ENCODE measurements around the gene DLG4.

DLG4 gene

DNA sequence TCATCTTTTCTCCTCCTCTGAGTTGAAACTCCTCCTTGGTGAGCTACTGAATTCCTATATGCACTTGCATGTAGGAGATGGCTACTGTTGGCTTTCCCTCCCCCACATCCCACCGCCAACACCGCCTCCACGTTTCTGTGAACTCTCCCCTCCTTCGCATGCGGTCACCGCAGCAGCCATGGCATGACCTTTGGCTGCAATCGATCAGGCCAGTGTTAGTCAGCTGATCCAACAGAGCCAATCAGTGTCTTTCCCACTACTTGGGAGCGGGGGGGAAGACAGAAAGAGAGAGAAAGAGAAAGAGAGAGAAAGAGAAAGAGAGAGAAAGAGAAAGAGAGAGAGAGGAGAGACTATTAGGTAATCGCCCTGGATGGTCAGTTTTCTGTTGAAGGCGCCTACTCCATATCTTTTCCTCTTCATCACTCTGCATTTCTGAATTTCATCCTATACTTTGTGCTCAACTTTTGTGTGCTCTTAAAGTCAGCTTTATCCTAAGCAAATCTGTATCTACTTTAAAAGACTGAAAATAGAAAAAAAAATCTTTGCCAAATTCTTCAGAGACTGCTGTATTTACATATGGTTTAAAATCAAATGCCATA is 63.2 kb downstream of the DLG4 start:
- no peak for DNase-seq (ENCODE audit: low read depth in 3 of 3)

DNA sequence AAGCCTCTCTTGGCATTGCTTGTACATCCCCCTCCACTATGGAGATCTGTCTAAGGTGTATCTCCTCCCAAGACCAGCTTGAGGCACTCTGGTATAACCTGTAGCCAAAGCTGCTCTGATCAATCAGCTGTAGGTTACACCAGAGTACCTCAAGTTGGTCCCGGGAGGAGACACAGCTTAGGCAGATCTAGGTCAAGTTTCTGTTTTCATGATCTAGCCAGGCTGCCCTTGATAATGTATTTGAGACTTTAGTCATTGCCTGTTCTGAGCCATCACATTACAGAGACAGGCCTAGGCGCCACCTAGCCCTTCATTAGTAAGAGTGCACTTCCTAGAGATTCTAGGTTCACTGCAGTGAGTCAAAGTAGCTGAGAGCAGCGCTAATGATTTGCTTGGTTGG is 71.9 kb downstream of the DLG4 start:
- DNase-seq (ENCODE audit: low read depth in 3 of 3): no peak

DNA sequence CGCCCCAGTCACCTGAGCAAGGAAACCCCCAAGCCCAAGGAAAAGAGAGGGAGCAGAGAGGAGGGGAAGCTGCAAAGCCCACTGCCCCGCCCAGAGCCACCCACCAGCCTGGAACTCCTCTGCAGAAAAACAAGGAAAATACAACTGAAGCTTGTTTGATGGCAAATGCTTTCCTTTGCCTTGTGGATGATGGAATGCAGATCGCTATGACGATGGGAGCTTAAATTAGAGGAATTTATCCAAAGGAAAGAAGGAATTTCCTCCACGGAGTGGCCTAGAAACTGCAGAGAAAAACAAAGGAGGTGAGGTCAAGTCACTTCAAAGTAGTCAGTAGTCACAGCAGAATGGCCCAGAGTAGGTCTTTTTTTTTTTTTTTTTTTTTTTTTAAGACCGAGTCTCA is 73.5 kb downstream of the DLG4 start:
- no peak for DNase-seq (ENCODE audit: low read depth in 3 of 3)

DNA sequence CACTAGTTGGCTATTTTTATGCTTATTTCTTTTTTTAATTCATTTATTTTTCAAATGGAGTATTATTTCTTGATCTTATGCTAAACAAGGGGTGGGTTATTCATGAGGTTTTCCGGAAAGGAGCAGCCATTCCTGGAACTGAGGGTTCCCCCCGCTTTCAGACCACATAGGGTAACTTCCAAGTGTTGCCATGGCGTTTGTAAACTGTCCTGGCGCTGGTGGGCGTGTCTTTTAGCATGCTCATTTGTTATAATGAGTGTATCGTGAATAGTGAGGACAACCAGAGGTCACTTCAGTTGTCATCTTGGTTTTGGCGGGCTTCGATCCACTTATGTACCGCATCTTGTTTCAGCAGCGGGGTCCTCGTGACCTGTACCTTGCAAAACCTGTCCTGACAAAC is 75.4 kb downstream of the DLG4 start:
- no peak for DNase-seq (ENCODE audit: low read depth in 3 of 3)

DNA sequence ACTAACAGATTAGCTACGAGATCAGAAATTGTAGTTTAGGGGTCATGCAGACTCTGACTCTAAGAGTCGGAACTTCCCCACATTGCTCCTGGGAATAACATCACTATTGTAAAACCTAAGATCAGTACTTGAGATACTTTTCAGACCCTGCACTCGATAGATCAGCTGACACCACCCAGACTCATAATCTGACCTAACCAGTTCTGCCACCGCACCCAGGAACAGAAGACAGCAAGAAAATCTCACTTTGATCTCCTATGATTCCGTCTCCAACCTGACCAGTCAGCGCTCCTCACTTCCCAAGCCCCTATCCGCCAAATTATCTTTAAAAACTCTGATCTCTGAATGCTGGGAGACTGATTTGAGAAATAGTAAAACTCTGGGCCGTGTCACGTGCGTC is 77.8 kb downstream of the DLG4 start:
- DNase-seq (ENCODE audit: low read depth in 3 of 3): no peak

DNA sequence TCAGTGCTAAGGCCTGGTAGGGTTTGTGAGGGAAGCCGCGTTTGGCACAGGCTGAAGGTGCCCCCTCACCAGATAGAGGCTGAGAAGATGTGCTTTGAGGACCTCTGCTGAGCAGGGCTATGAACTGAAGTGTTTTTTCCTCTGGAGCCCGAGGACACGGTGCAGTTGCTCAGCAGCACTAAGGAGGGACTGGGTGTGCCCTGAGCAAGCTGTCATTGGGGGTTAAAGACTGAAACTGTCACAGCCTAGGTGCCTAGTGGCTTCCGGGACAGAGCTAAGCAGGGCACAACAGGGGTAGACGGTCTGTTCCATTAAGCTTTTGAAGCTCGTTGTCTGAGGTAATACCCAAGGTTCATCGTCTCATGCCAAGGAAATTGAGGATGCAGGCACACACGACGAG is 80.2 kb downstream of the DLG4 start:
- no peak for DNase-seq (ENCODE audit: low read depth in 3 of 3)

DNA sequence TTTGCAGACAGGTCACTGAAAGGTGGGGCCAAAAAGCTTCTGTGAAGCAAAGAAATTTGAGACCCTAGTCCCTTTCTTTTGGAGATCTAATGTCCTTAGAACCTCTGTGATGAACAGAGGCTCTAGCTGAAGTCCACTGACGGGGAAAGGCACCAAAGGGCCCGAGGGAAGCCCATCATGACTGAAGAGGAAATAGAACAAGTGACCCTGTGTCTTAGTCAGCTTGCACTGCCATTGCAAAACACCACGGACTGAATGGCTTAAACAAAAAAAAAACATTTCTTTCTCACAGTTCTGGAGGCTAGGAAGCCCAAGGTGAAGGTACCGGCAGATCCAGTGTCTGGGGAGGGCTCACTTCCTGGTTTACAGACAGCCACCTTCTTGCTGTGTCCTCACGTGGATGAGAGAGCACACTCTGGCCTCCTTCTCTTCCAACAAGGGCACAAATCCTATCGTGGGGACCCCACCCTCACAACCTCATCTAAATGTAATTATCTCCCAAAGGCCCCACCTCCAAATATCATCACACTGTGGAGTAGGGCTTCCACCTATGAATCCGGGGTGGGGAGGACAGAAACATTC is 80.7 kb downstream of the DLG4 start:
- no peak for DNase-seq (ENCODE audit: low read depth in 3 of 3)

DNA sequence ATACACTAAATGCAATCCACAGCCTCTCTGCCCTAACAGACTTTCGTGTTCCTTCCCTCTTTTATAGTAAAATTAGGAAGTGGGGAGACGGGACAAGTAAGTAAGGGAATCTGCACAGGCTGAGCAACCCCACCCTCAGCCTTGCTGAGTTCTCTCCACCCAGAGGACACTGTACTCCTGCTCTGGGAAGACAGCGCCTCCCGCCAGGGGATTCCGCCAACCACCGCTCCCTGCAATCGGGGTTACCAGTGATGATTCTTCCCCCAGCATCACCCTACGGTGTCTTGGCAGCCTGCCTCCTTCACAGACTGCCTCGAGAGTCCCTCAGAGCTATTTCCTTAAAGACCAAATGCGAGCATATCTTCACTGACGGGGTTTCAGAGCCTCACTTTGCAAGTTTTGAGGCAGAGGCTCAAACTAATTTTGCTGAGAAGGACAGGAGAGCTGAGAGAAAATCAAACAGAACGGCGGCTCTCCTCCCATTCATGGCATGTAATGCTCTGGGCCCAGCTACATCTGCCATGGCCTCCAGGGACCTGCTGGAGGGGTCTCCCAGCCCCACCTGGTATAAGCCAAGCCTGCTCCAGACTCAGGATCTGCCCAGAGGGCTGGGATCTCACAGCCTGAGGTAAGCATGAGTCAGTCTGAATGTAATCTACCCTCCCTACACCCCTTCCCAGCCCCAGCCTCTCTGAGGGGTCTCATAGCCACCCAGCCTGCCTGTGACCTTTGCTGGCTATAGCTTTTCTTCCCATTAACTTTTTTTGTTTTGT is 82.3 kb downstream of the DLG4 start:
- no peak for DNase-seq (ENCODE audit: low read depth in 3 of 3)
